ENCODE data around the gene WFDC5. TPM values are rescaled to one million over a fixed set of nuclear protein-coding genes. Genes with fewer than 3 reads are reported as not detected.

The WFDC5 gene
- total RNA-seq, 1 donor from 2014 or later, result not detected

- TF ChIP-seq EZH2 (IDR thresholded peaks at IDR 0.05), result no peak
- no peak for TF ChIP-seq CTCF (IDR thresholded peaks at IDR 0.05)
- no peak for TF ChIP-seq EZH2phosphoT487 (IDR thresholded peaks at IDR 0.05)
- Histone ChIP-seq H3K27ac (no peak overlapping the region), H2AFZ (replicated peaks) (no peak overlapping the region), H3K4me2 (no peak overlapping the region), H3K36me3 (no peaks in the 10 kb centered on the region), H3K79me2 (ENCODE audit: low read depth) (no peaks in the 10 kb centered on the region), H3F3A (ENCODE audit: low read depth) (no peaks in the 10 kb centered on the region), H3K9me3 (ENCODE audit: low read depth) (no peaks in the 10 kb centered on the region), H3K9ac (no peak overlapping the region), H4K20me1 (ENCODE audit: low read depth) (no peaks in the 10 kb centered on the region), H3K4me1 (no peaks in the 10 kb centered on the region), H3K4me3 (no peak overlapping the region), H3K27me3 (no peaks in the 10 kb centered on the region)
- no peak for DNase-seq (ENCODE audit: low spot score)
- H3K36me3 Mint-ChIP-seq, result peaks cover 16% of the 10 kb centered on the region
- peaks cover 2% of the 10 kb centered on the region for H3K27me3 Mint-ChIP-seq (ENCODE audit: insufficient read depth, low read depth)
- no peaks in the 10 kb centered on the region for H3K4me1 Mint-ChIP-seq
- no peaks in the 10 kb centered on the region for H3K9me3 Mint-ChIP-seq
- no peak overlapping the region for H3K4me3 Mint-ChIP-seq
- peak overlapping the region; percentile 41 for H3K27ac Mint-ChIP-seq
These were observed 41.8 kb downstream of the WFDC5 start for GRCh38 chr20:45073221-45073620.

- Histone ChIP-seq H3K27ac (no peak overlapping the region), H3K4me3 (no peak overlapping the region), H3K9ac (no peak overlapping the region), H3K4me2 (no peak overlapping the region), H3K36me3 (no peaks in the 10 kb centered on the region), H3K9me3 (ENCODE audit: low read depth) (no peaks in the 10 kb centered on the region), H3K79me2 (ENCODE audit: low read depth) (no peaks in the 10 kb centered on the region), H3K27me3 (no peaks in the 10 kb centered on the region), H3F3A (ENCODE audit: low read depth) (no peaks in the 10 kb centered on the region), H2AFZ (replicated peaks) (no peak overlapping the region), H3K4me1 (no peaks in the 10 kb centered on the region), H4K20me1 (ENCODE audit: low read depth) (no peaks in the 10 kb centered on the region)
- no peaks in the 10 kb centered on the region for H3K27me3 Mint-ChIP-seq (ENCODE audit: insufficient read depth, low read depth)
- H3K36me3 Mint-ChIP-seq, result peaks cover 16% of the 10 kb centered on the region
- no peak for DNase-seq (ENCODE audit: low spot score)
- no peaks in the 10 kb centered on the region for H3K4me1 Mint-ChIP-seq
- TF ChIP-seq CTCF (IDR thresholded peaks at IDR 0.05) (no peak), EZH2phosphoT487 (IDR thresholded peaks at IDR 0.05) (no peak), EZH2 (IDR thresholded peaks at IDR 0.05) (no peak)
- no peaks in the 10 kb centered on the region for H3K9me3 Mint-ChIP-seq
- H3K4me3 Mint-ChIP-seq, result no peak overlapping the region
- no peak overlapping the region for H3K27ac Mint-ChIP-seq
These were observed 42.9 kb downstream of the WFDC5 start for GRCh38 chr20:45072066-45072465.

- H3K9me3 Mint-ChIP-seq, result no peaks in the 10 kb centered on the region
- Histone ChIP-seq H3K27ac (no peak overlapping the region), H3K27me3 (no peaks in the 10 kb centered on the region), H3K4me3 (no peak overlapping the region), H3K9ac (no peak overlapping the region), H3K4me1 (no peaks in the 10 kb centered on the region), H3F3A (ENCODE audit: low read depth) (no peaks in the 10 kb centered on the region), H2AFZ (replicated peaks) (no peak overlapping the region), H4K20me1 (ENCODE audit: low read depth) (no peaks in the 10 kb centered on the region), H3K79me2 (ENCODE audit: low read depth) (no peaks in the 10 kb centered on the region), H3K4me2 (no peak overlapping the region), H3K9me3 (ENCODE audit: low read depth) (no peaks in the 10 kb centered on the region), H3K36me3 (no peaks in the 10 kb centered on the region)
- no peaks in the 10 kb centered on the region for H3K27me3 Mint-ChIP-seq (ENCODE audit: insufficient read depth, low read depth)
- no peaks in the 10 kb centered on the region for H3K4me1 Mint-ChIP-seq
- no peak for DNase-seq (ENCODE audit: low spot score)
- no peak overlapping the region for H3K4me3 Mint-ChIP-seq
- no peak overlapping the region for H3K27ac Mint-ChIP-seq
- H3K36me3 Mint-ChIP-seq, result peaks cover 10% of the 10 kb centered on the region
- no peak for TF ChIP-seq EZH2 (IDR thresholded peaks at IDR 0.05)
These were observed 43.9 kb downstream of the WFDC5 start for GRCh38 chr20:45070932-45071632.

- Mint-ChIP-seq H3K4me3 (no peak overlapping the region), H3K9me3 (peaks cover 3% of the 10 kb centered on the region), H3K4me1 (no peaks in the 10 kb centered on the region), H3K27me3 (ENCODE audit: insufficient read depth, low read depth) (no peaks in the 10 kb centered on the region), H3K36me3 (peaks cover 8% of the 10 kb centered on the region), H3K27ac (no peak overlapping the region)
- no peaks in the 10 kb centered on the region for H3K27me3 ChIP-seq
- no peak for DNase-seq (ENCODE audit: low spot score)
- no peaks in the 10 kb centered on the region for H3K36me3 ChIP-seq
- no peak overlapping the region for H3K9ac ChIP-seq
- H3K27ac ChIP-seq, result no peak overlapping the region
- H3K4me2 ChIP-seq, result no peak overlapping the region
- no peaks in the 10 kb centered on the region for H4K20me1 ChIP-seq (ENCODE audit: low read depth)
- no peaks in the 10 kb centered on the region for H3K79me2 ChIP-seq (ENCODE audit: low read depth)
- TF ChIP-seq EZH2phosphoT487 (IDR thresholded peaks at IDR 0.05) (no peak), EZH2 (IDR thresholded peaks at IDR 0.05) (no peak), CTCF (IDR thresholded peaks at IDR 0.05) (no peak)
- H2AFZ ChIP-seq (replicated peaks), result no peak overlapping the region
- no peak overlapping the region for H3K4me3 ChIP-seq
- no peaks in the 10 kb centered on the region for H3K9me3 ChIP-seq (ENCODE audit: low read depth)
- no peaks in the 10 kb centered on the region for H3K4me1 ChIP-seq
- no peaks in the 10 kb centered on the region for H3F3A ChIP-seq (ENCODE audit: low read depth)
These were observed 45.7 kb downstream of the WFDC5 start for GRCh38 chr20:45069261-45069660.
